Neural cell (in vitro differentiated cells): ENCODE measurements around the gene CNOT3.

Experiments used
- CTCF ChIP-seq: fragments of 450-650 bp; IDR thresholded peaks from 2 replicates; pipeline ENCODE4 v1.5.1; 2014; ENCODE audit warnings: antibody characterized with exemption, mild to moderate bottlenecking, moderate library complexity; ENCODE audit not compliant: poor library complexity, severe bottlenecking
- EP300 ChIP-seq: fragments of 450-650 bp; conservative IDR thresholded peaks from 2 replicates; pipeline ENCODE4 v1.6.1; 2014; ENCODE audit warnings: antibody characterized with exemption, mild to moderate bottlenecking, moderate library complexity; ENCODE audit not compliant: poor library complexity, severe bottlenecking
- EZH2 ChIP-seq: fragments of 200-600, 300-800 bp; shearing (Covaris generic), sonication (generic); IDR thresholded peaks from 2 replicates; pipeline ENCODE4 v1.6.1; 2014; ENCODE audit warnings: antibody characterized with exemption, low read length, borderline replicate concordance, mild to moderate bottlenecking; ENCODE audit not compliant: insufficient read depth, poor library complexity, severe bottlenecking
- POLR2AphosphoS5 ChIP-seq: IDR thresholded peaks from 2 replicates; pipeline ENCODE4 v1.6.1; 2012
- RAD21 ChIP-seq: fragments of 450-650 bp; conservative IDR thresholded peaks from 2 replicates; pipeline ENCODE4 v1.6.1; 2014; ENCODE audit warnings: antibody characterized with exemption, mild to moderate bottlenecking, moderate library complexity
- REST ChIP-seq: IDR thresholded peaks from 2 replicates; pipeline ENCODE4 v1.6.1; 2012; ENCODE audit warnings: borderline replicate concordance
- SMC3 ChIP-seq: fragments of 450-650 bp; conservative IDR thresholded peaks from 2 replicates; pipeline ENCODE4 v1.6.1; 2014; ENCODE audit warnings: antibody characterized with exemption, mild to moderate bottlenecking, moderate library complexity; ENCODE audit not compliant: poor library complexity
- TAF1 ChIP-seq: IDR thresholded peaks from 2 replicates; pipeline ENCODE4 v1.6.1; 2012; ENCODE audit warnings: low read depth

GRCh38 chr19:54106716-54107115 lies 30.8 kb upstream of the CNOT3 start:
- TF ChIP-seq EZH2 (no peak), EP300 (no peak), CTCF (no peak), REST (no peak), SMC3 (no peak), TAF1 (no peak), POLR2AphosphoS5 (no peak), RAD21 (no peak)
